GOT3 (cell line): ENCODE results near the gene TARM1.

ENCODE experiments used
- DNase-seq: peaks from one replicate; lab custom pipeline; 2025; ENCODE audit warnings: mixed read lengths; lab: John Stamatoyannopoulos, UW

Gene TARM1

GRCh38 chr19:54030895-54031586 lies 50.1 kb downstream of the TARM1 start:
- DNase-seq, result no peak

GRCh38 chr19:54029930-54030490 lies 51.2 kb downstream of the TARM1 start:
- peak; percentile 2 for DNase-seq

- DNase-seq, result no peak
These were observed 51.9 kb downstream of the TARM1 start for GRCh38 chr19:54029301-54029700.

- no peak for DNase-seq
These were observed 54.5 kb downstream of the TARM1 start for GRCh38 chr19:54026656-54027055.

- no peak for DNase-seq
These were observed 56.5 kb downstream of the TARM1 start for GRCh38 chr19:54024660-54025059.

- no peak for DNase-seq
These were observed 58.0 kb downstream of the TARM1 start for GRCh38 chr19:54023191-54023590.

GRCh38 chr19:54021932-54022331 lies 59.2 kb downstream of the TARM1 start:
- no peak for DNase-seq

- no peak for DNase-seq
These were observed 59.8 kb downstream of the TARM1 start for GRCh38 chr19:54021363-54021762.
